IPS DF 19.7 (cell line): Measurements from ENCODE around the gene CCDC88C.
"Not testable (repeated sequence)": the region's sequence is repeated elsewhere in the genome, so short reads cannot be mapped to it uniquely, and the experiment has no call there.

ENCODE experiments used
- DNase-seq: peaks from one replicate; pipeline ENCODE4 v3.0.0-alpha.2; 2013; ENCODE audit warnings: low read depth, low spot score

Gene CCDC88C

GRCh38 chr14:91269076-91269991 is 148.3 kb downstream of the CCDC88C start:
- no peak for DNase-seq

- no peak for DNase-seq
These were observed 149.6 kb downstream of the CCDC88C start for GRCh38 chr14:91267965-91268437.

GRCh38 chr14:91266276-91266675 is 151.3 kb downstream of the CCDC88C start:
- not testable (repeated sequence) for DNase-seq

GRCh38 chr14:91265404-91265803 is 152.2 kb downstream of the CCDC88C start:
- DNase-seq: no peak

- DNase-seq: no peak
These were observed 153.2 kb downstream of the CCDC88C start for GRCh38 chr14:91264151-91265150.

- no peak for DNase-seq
These were observed 154.3 kb downstream of the CCDC88C start for GRCh38 chr14:91263329-91263728.

- DNase-seq: no peak
These were observed 155.6 kb downstream of the CCDC88C start for GRCh38 chr14:91261986-91262549.

GRCh38 chr14:91261115-91261514 is 156.5 kb downstream of the CCDC88C start:
- no peak for DNase-seq

GRCh38 chr14:91258876-91259275 is 158.7 kb downstream of the CCDC88C start:
- no peak for DNase-seq

- no peak for DNase-seq
These were observed 159.5 kb downstream of the CCDC88C start for GRCh38 chr14:91258011-91258618.

- no peak for DNase-seq
These were observed 160.2 kb downstream of the CCDC88C start for GRCh38 chr14:91257328-91258010.

GRCh38 chr14:91256661-91257060 is 161.0 kb downstream of the CCDC88C start:
- DNase-seq: no peak

- DNase-seq: no peak
These were observed 162.5 kb downstream of the CCDC88C start for GRCh38 chr14:91255026-91255695.

- no peak for DNase-seq
These were observed 163.2 kb downstream of the CCDC88C start for GRCh38 chr14:91254461-91254860.

GRCh38 chr14:91253795-91254323 is 163.8 kb downstream of the CCDC88C start:
- DNase-seq: no peak

- DNase-seq: no peak
These were observed 164.5 kb downstream of the CCDC88C start for GRCh38 chr14:91252871-91253794.

GRCh38 chr14:91250912-91251311 is 166.7 kb downstream of the CCDC88C start:
- DNase-seq: no peak

- DNase-seq: no peak
These were observed 167.6 kb downstream of the CCDC88C start for GRCh38 chr14:91249841-91250616.
